Astrocyte (in vitro differentiated cells and primary cell): Measurements from ENCODE around the gene PAX8. TPM values are rescaled to one million over a fixed set of nuclear protein-coding genes. Genes with fewer than 3 reads are reported as not detected.

Experiments used
- DNase-seq: peaks from one replicate; pipeline ENCODE4 v3.0.0-alpha.2; 2010; ENCODE audit warnings: low read depth
- FAIRE-seq: peaks from 2 replicates; lab custom pipeline; 2011; peaks lifted over from hg19 to GRCh38; lab: Jason Lieb, UNC
- H2AFZ ChIP-seq: 2 replicates; pipeline ENCODE4 v1.6.0; 2012; ENCODE audit warnings: low read depth, low read length, inconsistent platforms
- H3K27ac ChIP-seq: 2 replicates; pipeline ENCODE4 v1.5.1; 2011; ENCODE audit warnings: low read depth, low read length, inconsistent platforms
- H3K27me3 ChIP-seq: 2 replicates; pipeline ENCODE4 v1.6.0; 2011; ENCODE audit warnings: low read length, inconsistent platforms; ENCODE audit not compliant: insufficient read depth
- H3K36me3 ChIP-seq: 2 replicates; pipeline ENCODE4 v1.5.1; 2011; ENCODE audit warnings: low read length, inconsistent platforms; ENCODE audit not compliant: insufficient read depth
- H3K4me1 ChIP-seq: 2 replicates; pipeline ENCODE4 v1.5.1; 2011; ENCODE audit warnings: low read length, inconsistent platforms; ENCODE audit not compliant: insufficient read depth
- H3K4me2 ChIP-seq: 2 replicates; pipeline ENCODE4 v1.6.0; 2012; ENCODE audit warnings: low read length, inconsistent platforms
- H3K4me3 ChIP-seq: 2 replicates; pipeline ENCODE4 v1.5.1; 2011; ENCODE audit warnings: low read depth, mild to moderate bottlenecking, low read length, inconsistent platforms; ENCODE audit not compliant: insufficient read depth
- H3K79me2 ChIP-seq: 2 replicates; pipeline ENCODE4 v1.6.0; 2012; ENCODE audit warnings: mild to moderate bottlenecking, low read length, inconsistent platforms; ENCODE audit not compliant: insufficient read depth
- H3K9ac ChIP-seq: 2 replicates; pipeline ENCODE4 v1.6.0; 2012; ENCODE audit warnings: mild to moderate bottlenecking, low read length, inconsistent platforms
- H3K9me3 ChIP-seq: 2 replicates; pipeline ENCODE4 v1.5.1; 2012; ENCODE audit warnings: low read depth, mild to moderate bottlenecking, low read length, inconsistent platforms; ENCODE audit not compliant: insufficient read depth
- H4K20me1 ChIP-seq: 2 replicates; pipeline ENCODE4 v1.6.0; 2012; ENCODE audit warnings: low read length, inconsistent platforms; ENCODE audit not compliant: insufficient read depth
- H3K27ac Mint-ChIP-seq: one replicate; pipeline ENCODE4 v1.8.0; 2021; ENCODE audit warnings: mild to moderate bottlenecking, mixed read lengths; ENCODE audit not compliant: unreplicated experiment
- H3K27me3 Mint-ChIP-seq: one replicate; pipeline ENCODE4 v1.8.0; 2021; ENCODE audit warnings: low read depth, mixed read lengths; ENCODE audit not compliant: unreplicated experiment
- H3K36me3 Mint-ChIP-seq: one replicate; pipeline ENCODE4 v1.8.0; 2021; ENCODE audit warnings: low read depth, mixed read lengths; ENCODE audit not compliant: unreplicated experiment
- H3K4me1 Mint-ChIP-seq: one replicate; pipeline ENCODE4 v1.8.0; 2021; ENCODE audit warnings: low read depth, mixed read lengths; ENCODE audit not compliant: unreplicated experiment
- H3K4me3 Mint-ChIP-seq: one replicate; pipeline ENCODE4 v1.8.0; 2021; ENCODE audit warnings: mild to moderate bottlenecking, moderate library complexity, mixed read lengths; ENCODE audit not compliant: unreplicated experiment
- H3K9me3 Mint-ChIP-seq: one replicate; pipeline ENCODE4 v1.8.0; 2021; ENCODE audit warnings: mild to moderate bottlenecking, mixed read lengths; ENCODE audit not compliant: unreplicated experiment
- CTCF ChIP-seq: IDR thresholded peaks from 2 replicates; pipeline ENCODE4 v1.5.1; 2011; ENCODE audit warnings: low read depth, mild to moderate bottlenecking, inconsistent platforms, low read length, moderate library complexity; ENCODE audit not compliant: insufficient read depth
- EZH2 ChIP-seq: IDR thresholded peaks from 2 replicates; pipeline ENCODE4 v1.6.1; 2012; ENCODE audit warnings: mild to moderate bottlenecking, low read length, inconsistent platforms; ENCODE audit not compliant: insufficient read depth
- total RNA-seq: library from RNA; stranded (reverse); gene quantifications from 2 replicates; pipeline ENCODE4 v1.2.1, GENCODE V29; 2021

Gene PAX8
- total RNA-seq, 1 donor from 2014 or later = 0.48 TPM

DNA sequence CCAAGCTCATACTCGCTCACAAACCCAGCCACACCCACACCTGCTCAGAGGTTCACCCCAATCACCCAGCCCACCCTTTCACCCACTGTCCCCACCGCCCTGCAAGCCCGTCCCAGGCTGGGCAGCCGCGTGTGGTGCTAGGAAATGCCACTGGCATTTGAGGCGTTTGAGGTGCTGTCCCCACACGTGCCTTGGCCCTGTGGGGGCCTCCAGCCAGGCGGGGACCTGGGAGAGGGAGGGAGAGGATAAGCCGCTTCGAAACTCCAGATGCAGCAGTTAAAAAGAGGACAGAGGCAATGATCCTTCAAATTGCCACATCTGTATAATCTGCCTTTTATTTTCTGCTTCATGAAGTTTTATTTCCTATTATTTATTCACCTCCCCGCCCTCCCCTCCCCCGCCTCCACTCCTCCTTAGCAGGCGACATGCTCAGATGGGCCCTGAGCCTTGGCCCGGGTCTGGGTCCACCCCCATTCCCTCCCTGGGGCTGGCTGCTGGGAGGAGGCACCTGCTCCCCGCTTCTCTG is 69.0 kb downstream of the PAX8 start:
- no peak overlapping the region for H3K4me2 ChIP-seq
- Mint-ChIP-seq H3K27me3 (peaks cover 12% of the 10 kb centered on the region), H3K4me3 (peak overlapping the region; percentile 61), H3K36me3 (peaks cover 2% of the 10 kb centered on the region), H3K27ac (peak overlapping the region; percentile 8), H3K9me3 (peaks cover 3% of the 10 kb centered on the region), H3K4me1 (peaks cover 21% of the 10 kb centered on the region)
- no peak overlapping the region for H3K9ac ChIP-seq
- no peaks in the 10 kb centered on the region for H4K20me1 ChIP-seq
- H3K36me3 ChIP-seq = no peaks in the 10 kb centered on the region
- no peaks in the 10 kb centered on the region for H3K27me3 ChIP-seq
- H3K4me3 ChIP-seq = no peak overlapping the region
- FAIRE-seq (no peak), DNase-seq (no peak)
- no peaks in the 10 kb centered on the region for H3K79me2 ChIP-seq
- no peak overlapping the region for H3K27ac ChIP-seq
- no peak for TF ChIP-seq EZH2
- TF ChIP-seq CTCF = no peak
- H3K4me1 ChIP-seq = peaks cover 24% of the 10 kb centered on the region
- no peak overlapping the region for H2AFZ ChIP-seq
- no peaks in the 10 kb centered on the region for H3K9me3 ChIP-seq

DNA sequence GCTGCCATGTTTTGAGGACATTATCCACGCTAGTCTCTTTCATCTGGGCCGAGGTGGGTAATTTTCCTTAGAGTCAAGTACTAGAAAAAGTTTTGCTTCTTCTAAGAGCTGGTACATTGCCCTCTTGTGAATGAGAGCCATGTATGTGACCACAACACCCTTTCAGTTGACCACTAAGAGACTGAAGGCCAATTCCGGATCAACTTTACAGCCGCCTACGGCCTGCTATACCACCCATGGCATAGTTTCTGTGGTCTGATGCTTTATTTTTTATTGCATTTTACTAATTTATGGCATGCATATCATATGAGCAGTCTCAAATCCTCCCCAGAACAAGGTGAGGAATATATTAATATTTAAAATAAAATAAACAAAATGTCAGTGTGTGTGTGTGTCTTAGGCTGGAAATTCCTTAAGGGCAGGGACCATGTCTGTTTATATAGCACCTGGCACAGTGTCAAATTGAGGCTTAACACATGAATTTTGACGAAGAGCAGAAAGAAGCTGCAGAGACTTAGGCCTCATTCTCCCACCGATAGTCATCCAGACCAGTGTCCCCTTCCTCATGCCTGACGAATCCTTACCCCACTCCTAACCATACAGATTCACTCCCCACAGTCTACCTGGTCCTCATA is 69.6 kb downstream of the PAX8 start:
- Histone ChIP-seq H3K27me3 (no peaks in the 10 kb centered on the region), H3K79me2 (no peaks in the 10 kb centered on the region), H3K4me3 (no peak overlapping the region), H2AFZ (no peak overlapping the region), H4K20me1 (no peaks in the 10 kb centered on the region), H3K36me3 (no peaks in the 10 kb centered on the region), H3K4me2 (no peak overlapping the region), H3K27ac (no peak overlapping the region), H3K4me1 (peaks cover 24% of the 10 kb centered on the region), H3K9ac (no peak overlapping the region), H3K9me3 (no peaks in the 10 kb centered on the region)
- FAIRE-seq (no peak), DNase-seq (peak; percentile 56)
- Mint-ChIP-seq H3K36me3 (peaks cover 2% of the 10 kb centered on the region), H3K9me3 (no peaks in the 10 kb centered on the region), H3K27me3 (peaks cover 12% of the 10 kb centered on the region), H3K27ac (peak overlapping the region; percentile 8), H3K4me1 (peaks cover 21% of the 10 kb centered on the region), H3K4me3 (peak overlapping the region; percentile 61)
- TF ChIP-seq CTCF (no peak), EZH2 (no peak)

- H3K4me1 Mint-ChIP-seq = peaks cover 21% of the 10 kb centered on the region
- no peaks in the 10 kb centered on the region for H4K20me1 ChIP-seq
- no peak overlapping the region for H3K4me3 ChIP-seq
- H3K9me3 Mint-ChIP-seq = no peaks in the 10 kb centered on the region
- no peak overlapping the region for H3K27ac ChIP-seq
- no peaks in the 10 kb centered on the region for H3K79me2 ChIP-seq
- H3K27me3 ChIP-seq = no peaks in the 10 kb centered on the region
- no peaks in the 10 kb centered on the region for H3K9me3 ChIP-seq
- H2AFZ ChIP-seq = no peak overlapping the region
- TF ChIP-seq CTCF (no peak), EZH2 (no peak)
- peak; percentile 17 for FAIRE-seq
- peaks cover 2% of the 10 kb centered on the region for H3K36me3 Mint-ChIP-seq
- no peak for DNase-seq
- H3K9ac ChIP-seq = no peak overlapping the region
- peaks cover 29% of the 10 kb centered on the region for H3K4me1 ChIP-seq
- H3K4me2 ChIP-seq = no peak overlapping the region
- H3K27me3 Mint-ChIP-seq = peaks cover 12% of the 10 kb centered on the region
- no peak overlapping the region for H3K27ac Mint-ChIP-seq
- H3K4me3 Mint-ChIP-seq = no peak overlapping the region
- no peaks in the 10 kb centered on the region for H3K36me3 ChIP-seq
These were observed 70.3 kb downstream of the PAX8 start for GRCh38 chr2:113208396-113208795.
